Measurements from ENCODE around the gene PSMC2. TPM values are rescaled to one million over a fixed set of nuclear protein-coding genes. Genes with fewer than 3 reads are reported as not detected.

PSMC2 gene
- polyA plus RNA-seq, 1 donor from 2014 or later = 192 TPM

GRCh38 chr7:103391150-103391549, 43.7 kb downstream of the PSMC2 start:
- H3K79me2 ChIP-seq (replicated peaks; ENCODE audit: insufficient read depth, low read length) = no peaks in the 10 kb centered on the region
- no peak overlapping the region for H2AFZ ChIP-seq (ENCODE audit: low read depth, low read length)
- H3K9ac ChIP-seq (ENCODE audit: low read length) = no peak overlapping the region
- H3K9me3 ChIP-seq (ENCODE audit: low read length) = no peaks in the 10 kb centered on the region
- no peaks in the 10 kb centered on the region for H3K27me3 ChIP-seq (ENCODE audit: insufficient read depth, low read depth, low read length)
- no peaks in the 10 kb centered on the region for H3F3A ChIP-seq (ENCODE audit: insufficient read depth, low read length, poor library complexity, severe bottlenecking)
- no peaks in the 10 kb centered on the region for H3K9me2 ChIP-seq (ENCODE audit: insufficient read depth, low read length)
- no peak overlapping the region for H3K4me2 ChIP-seq (ENCODE audit: low read length)
- H4K20me1 ChIP-seq (ENCODE audit: insufficient read depth) = no peaks in the 10 kb centered on the region
- H3K27ac ChIP-seq (ENCODE audit: low read length) = no peak overlapping the region
- H3K36me3 ChIP-seq (ENCODE audit: insufficient read depth, low read length) = no peaks in the 10 kb centered on the region
- H3K4me3 ChIP-seq (ENCODE audit: low read length) = no peak overlapping the region
- TF ChIP-seq RAD21 (conservative IDR thresholded peaks at IDR 0.05) (no peak), CTCF (IDR thresholded peaks at IDR 0.05; ENCODE audit: poor library complexity, severe bottlenecking) (no peak), TAF1 (IDR thresholded peaks at IDR 0.05; ENCODE audit: low read depth) (no peak), SMC3 (conservative IDR thresholded peaks at IDR 0.05; ENCODE audit: poor library complexity) (no peak), EP300 (conservative IDR thresholded peaks at IDR 0.05; ENCODE audit: poor library complexity, severe bottlenecking) (no peak), EZH2 (IDR thresholded peaks at IDR 0.05; ENCODE audit: borderline replicate concordance, insufficient read depth, low read length, poor library complexity, severe bottlenecking) (no peak), POLR2AphosphoS5 (IDR thresholded peaks at IDR 0.05) (no peak), MXI1 (conservative IDR thresholded peaks at IDR 0.05; ENCODE audit: poor library complexity, severe bottlenecking) (no peak)
- TF ChIP-seq, protein P1, sequence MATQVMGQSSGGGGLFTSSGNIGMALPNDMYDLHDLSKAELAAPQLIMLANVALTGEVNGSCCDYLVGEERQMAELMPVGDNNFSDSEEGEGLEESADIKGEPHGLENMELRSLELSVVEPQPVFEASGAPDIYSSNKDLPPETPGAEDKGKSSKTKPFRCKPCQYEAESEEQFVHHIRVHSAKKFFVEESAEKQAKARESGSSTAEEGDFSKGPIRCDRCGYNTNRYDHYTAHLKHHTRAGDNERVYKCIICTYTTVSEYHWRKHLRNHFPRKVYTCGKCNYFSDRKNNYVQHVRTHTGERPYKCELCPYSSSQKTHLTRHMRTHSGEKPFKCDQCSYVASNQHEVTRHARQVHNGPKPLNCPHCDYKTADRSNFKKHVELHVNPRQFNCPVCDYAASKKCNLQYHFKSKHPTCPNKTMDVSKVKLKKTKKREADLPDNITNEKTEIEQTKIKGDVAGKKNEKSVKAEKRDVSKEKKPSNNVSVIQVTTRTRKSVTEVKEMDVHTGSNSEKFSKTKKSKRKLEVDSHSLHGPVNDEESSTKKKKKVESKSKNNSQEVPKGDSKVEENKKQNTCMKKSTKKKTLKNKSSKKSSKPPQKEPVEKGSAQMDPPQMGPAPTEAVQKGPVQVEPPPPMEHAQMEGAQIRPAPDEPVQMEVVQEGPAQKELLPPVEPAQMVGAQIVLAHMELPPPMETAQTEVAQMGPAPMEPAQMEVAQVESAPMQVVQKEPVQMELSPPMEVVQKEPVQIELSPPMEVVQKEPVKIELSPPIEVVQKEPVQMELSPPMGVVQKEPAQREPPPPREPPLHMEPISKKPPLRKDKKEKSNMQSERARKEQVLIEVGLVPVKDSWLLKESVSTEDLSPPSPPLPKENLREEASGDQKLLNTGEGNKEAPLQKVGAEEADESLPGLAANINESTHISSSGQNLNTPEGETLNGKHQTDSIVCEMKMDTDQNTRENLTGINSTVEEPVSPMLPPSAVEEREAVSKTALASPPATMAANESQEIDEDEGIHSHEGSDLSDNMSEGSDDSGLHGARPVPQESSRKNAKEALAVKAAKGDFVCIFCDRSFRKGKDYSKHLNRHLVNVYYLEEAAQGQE (IDR thresholded peaks at IDR 0.05; ENCODE audit: borderline replicate concordance) = no peak

DNA sequence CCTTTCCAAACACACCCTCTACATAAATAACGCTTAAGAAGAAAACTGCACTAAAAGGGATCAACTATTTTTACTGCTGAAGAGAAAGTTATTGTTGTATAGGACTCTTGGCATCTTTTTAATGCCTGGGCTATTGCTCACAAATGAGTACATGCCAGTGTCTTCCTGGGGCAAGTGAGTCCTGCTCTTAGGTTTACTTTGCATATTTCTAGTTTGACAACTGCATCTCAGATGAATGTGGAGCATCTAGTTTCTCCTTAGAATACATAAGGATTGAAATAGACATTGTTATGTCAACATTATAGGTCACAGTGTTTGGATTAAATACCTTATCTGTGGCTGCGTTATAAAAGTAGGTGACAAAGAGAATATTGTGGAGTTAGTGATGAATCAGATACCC, 44.5 kb downstream of the PSMC2 start:
- H3F3A ChIP-seq (ENCODE audit: insufficient read depth, low read length, poor library complexity, severe bottlenecking) = no peaks in the 10 kb centered on the region

More for the DNA sequence above, 44.5 kb downstream of the PSMC2 start:
- Histone ChIP-seq H3K27me3 (ENCODE audit: insufficient read depth, low read depth, low read length) (no peaks in the 10 kb centered on the region), H3K4me3 (ENCODE audit: low read length) (no peak overlapping the region), H3K27ac (ENCODE audit: low read length) (no peak overlapping the region), H3K36me3 (ENCODE audit: insufficient read depth, low read length) (no peaks in the 10 kb centered on the region), H3K79me2 (replicated peaks; ENCODE audit: insufficient read depth, low read length) (no peaks in the 10 kb centered on the region), H3K9me3 (ENCODE audit: low read length) (no peaks in the 10 kb centered on the region), H4K20me1 (ENCODE audit: insufficient read depth) (no peaks in the 10 kb centered on the region), H3K9ac (ENCODE audit: low read length) (no peak overlapping the region), H3K4me2 (ENCODE audit: low read length) (no peak overlapping the region), H2AFZ (ENCODE audit: low read depth, low read length) (no peak overlapping the region), H3K9me2 (ENCODE audit: insufficient read depth, low read length) (no peaks in the 10 kb centered on the region)
- TF ChIP-seq TAF1 (IDR thresholded peaks at IDR 0.05; ENCODE audit: low read depth) (no peak), CTCF (IDR thresholded peaks at IDR 0.05; ENCODE audit: poor library complexity, severe bottlenecking) (no peak), EP300 (conservative IDR thresholded peaks at IDR 0.05; ENCODE audit: poor library complexity, severe bottlenecking) (no peak), MXI1 (conservative IDR thresholded peaks at IDR 0.05; ENCODE audit: poor library complexity, severe bottlenecking) (no peak)

All from neural cell (in vitro differentiated cells).